ENCODE results near the gene PWWP2A.
"Not testable (repeated sequence)": the region's sequence is repeated elsewhere in the genome, so short reads cannot be mapped to it uniquely, and the experiment has no call there.

The PWWP2A gene

DNA sequence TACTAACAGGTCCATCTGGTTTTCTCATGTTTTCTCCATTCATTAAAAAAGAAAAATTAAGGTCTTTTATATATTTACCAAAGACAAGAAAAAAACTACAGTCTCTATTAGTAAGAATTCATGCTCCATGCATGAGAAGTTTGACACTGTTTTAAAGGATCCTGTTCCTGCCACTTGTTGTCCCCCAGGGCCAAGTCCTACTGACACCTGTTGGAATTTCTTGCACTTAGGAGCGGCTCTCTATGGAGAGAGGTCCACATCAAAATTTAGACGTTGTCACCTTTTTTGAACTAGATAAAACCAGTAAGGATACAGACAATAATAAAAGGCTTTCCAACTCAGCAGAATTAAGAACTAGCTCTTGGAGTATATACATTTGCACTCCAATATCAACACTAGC, 42.3 kb downstream of the PWWP2A start:
- no peak for DNase-seq (ENCODE audit: low spot score)

DNA sequence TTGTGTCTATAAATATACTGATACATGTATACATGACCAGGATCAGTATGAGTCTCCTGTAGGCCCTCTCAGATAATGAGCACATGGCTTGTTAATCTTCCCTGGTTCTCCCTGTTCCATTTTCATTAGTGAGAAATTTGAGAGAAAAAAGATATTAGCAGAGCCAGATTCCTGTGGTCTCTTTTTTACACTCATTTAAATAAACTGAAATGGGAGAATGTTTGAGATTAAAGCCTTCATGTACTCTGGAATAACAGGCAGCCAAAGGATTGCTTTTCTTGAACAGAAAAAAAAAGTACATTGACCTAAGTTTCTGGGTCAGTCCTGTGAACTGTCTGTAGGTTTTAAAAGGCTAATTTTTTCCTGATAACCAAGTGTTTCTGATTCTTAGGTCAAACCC, 44.2 kb downstream of the PWWP2A start:
- no peak for DNase-seq (ENCODE audit: low spot score)

DNA sequence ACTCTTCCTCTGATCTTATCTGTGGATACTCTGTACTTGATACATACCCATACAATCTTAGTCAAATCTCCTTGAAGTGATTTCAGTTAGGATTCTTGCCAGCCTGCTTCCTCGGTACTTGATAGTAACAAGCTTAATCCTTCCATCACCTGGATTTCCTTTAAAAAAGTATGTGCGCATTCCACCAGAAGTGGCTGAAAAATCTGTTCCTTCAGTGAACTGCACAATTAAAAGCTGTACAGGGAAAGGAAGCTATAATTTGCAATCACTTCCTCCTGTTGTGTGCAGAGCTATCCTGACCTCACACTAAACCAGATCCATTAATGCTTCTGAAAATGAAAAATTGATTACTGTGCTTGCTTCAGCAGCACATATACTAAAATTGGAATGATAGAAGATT, 47.3 kb downstream of the PWWP2A start:
- DNase-seq (ENCODE audit: low spot score) = no peak

DNA sequence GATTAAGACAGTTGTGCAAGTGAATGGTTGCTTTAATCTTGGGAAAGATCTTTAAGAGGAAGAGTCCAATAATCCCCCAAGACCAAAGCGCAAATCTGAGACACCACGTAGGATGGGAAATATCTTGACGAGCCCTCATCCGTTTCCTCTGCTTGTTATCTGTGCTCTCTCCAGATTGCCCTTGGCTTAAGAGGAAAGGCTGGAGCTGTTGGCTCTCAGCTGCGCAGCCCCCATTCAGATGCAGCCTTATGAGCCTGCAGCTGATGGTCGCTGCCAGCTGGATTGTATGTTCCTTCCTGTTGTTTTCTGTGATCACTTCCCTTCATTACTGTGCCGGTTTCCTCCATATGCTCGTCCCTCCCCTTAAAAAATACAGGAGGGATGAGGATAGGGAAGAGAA, 47.7 kb downstream of the PWWP2A start:
- no peak for DNase-seq (ENCODE audit: low spot score)

DNA sequence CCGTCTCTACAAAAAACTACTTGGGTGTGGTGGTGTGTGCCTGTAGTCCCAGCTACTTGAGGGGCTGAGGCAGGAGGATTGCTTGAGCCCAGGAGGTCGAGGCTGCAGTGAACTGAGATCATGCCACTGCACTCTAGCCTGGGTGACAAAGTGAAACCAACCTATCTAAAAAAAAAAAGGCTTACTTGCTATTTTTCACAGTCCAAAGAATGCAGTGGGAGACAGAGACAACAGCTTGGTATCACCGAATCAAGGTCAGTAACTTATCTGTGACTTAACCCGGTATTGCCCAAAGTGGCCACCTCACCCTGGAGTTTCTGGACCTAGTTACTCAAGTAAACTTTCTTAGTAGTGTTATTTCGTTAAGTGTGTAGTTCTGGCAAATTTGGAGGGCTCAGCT, 50.1 kb downstream of the PWWP2A start:
- not testable (repeated sequence) for DNase-seq (ENCODE audit: low spot score)

DNA sequence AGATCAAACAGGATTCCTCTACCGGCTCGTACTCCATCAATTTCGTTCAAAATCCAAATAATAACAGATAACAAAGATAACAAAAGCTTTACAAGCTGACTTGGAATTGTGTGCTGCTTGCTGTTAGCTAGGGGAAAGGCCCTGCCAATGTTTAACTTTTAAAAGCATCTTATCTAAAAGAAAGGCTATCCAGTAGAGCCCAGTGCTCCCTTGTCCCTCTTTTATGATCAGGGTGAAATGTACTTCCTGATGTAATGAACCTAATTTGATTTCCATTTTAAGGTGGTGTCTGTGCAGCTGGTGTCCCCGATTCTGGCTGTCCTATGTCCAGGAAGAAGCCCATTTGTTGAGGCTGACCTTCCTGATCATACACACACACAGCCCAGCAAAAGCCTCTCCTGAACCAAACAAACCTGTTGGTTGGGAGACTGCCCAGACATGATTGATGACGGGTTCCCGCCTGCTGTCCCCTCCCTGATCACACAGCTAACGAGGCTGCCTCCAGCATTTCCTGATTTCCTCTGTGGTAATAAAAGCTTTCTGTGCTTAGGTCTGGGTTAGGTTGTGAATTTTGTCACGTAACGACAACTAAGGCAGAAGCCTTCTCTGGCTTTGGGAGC, 54.1 kb downstream of the PWWP2A start:
- no peak for DNase-seq (ENCODE audit: low spot score)

DNA sequence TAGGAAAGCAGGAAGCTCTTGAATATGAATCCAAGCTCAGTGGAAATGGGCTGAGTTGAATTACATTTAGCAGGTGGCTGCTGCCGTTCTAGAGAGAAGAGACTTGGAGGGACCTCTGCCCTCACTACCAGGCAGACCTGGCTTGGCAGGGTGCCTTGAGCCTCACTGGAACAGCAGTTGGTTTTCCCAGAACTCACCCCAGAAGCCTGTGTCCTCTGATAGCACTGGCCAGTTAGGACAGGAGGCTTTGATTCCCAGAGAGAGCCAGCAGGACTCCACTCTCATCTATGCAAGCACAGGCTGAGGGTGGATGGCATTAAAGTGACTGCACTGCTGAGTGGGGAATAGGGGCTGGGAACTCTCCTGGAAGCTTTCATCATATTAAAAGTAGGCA, 54.8 kb downstream of the PWWP2A start:
- no peak for DNase-seq (ENCODE audit: low spot score)

DNA sequence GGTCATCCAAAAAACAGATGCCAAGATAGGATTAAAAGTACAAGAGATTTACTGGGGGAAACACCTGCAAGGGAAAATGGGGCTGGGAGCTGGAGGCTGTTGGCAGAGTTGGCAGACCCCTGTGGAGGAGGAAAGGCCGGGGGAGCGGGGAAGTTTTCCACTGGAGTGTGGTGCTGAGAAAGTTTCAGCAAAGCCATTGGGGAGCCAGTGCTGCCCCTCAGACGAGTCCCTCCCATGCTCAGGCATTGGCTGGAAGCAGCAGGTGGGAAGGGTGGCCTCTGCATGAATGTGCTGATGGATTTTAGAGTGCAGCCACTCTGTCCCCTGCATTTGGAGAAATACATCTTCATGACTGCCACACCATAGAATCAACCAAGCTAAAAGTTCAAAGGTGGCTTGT, 57.5 kb downstream of the PWWP2A start:
- DNase-seq (ENCODE audit: low spot score) = no peak

DNA sequence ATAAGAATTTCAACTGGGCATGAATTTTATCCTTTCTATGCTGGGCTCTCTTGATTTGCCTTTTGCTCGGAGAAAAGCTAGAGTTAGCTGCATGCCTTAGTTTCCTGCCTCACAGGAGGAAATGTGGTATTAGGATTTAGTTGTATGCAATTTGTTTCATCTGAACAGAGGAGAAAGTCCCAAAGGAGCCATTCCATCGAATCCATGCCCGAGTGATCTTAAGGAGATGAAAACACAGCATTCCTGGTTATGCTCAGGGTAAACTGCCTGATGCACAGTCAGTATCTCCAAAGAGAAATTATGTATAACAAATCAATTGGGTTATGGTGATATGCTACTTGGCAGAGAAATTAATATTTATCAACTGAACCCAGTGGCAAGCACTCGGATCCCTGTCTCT, 59.2 kb downstream of the PWWP2A start:
- DNase-seq (ENCODE audit: low spot score) = no peak

DNA sequence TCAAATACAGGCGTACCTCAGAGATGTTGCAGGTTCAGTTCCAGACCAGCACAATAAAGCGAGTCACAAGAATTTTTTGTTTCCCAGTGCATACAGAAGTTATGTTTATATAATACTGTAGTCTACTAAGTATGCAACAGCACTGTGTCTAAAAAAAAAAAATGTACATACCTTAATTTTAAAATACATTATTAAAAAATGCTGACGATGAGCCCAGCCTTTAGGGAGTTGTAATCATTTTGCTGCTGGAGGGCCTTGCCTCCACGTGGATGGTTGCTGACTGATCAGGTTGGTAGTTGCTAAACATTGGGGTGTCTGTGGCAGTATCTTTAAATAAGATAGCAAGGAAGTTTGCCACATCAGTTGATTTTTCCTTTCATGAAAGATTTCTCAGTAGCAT, 62.0 kb downstream of the PWWP2A start:
- DNase-seq (ENCODE audit: low spot score) = no peak

DNA sequence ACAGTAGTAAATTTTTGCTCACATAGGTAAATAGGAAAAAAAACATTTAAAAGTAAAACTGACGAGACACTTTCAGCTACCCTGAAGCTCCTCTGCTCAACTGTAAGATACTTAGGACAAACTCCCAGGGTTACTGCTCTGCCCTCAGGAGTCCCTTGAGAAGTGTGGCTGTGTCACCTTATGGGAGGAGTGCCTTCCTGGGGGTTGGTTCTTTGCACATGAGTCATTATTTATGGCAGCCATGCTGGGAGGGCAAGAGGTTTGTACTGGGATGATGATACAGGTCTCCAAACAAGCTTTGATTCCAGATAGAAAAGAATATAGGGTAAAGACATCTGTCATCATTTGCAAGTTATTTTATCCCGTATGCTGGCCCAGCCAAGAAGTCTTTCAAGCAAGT, 64.4 kb downstream of the PWWP2A start:
- DNase-seq (ENCODE audit: low spot score) = peak; percentile 67

DNA sequence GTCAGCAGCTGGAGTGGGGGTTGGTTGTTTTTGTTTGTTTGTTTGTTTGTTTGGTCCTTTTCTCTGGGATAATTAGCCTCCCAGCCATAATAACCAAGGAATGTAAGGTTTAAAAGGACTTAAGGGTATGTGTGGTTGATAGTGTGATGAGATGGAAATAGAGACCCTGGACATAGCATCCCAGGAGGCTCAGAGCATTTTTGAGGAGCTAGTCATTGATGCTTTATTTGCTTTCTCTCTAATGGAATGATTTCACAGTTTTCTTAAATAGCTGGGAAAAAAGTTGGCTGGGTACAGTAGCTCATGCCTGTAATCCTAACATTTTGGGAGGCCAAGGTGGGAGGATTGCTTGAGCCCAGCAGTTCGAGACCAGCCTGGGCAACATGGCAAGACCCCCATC, 65.2 kb downstream of the PWWP2A start:
- peak; percentile 34 for DNase-seq (ENCODE audit: low spot score)

DNA sequence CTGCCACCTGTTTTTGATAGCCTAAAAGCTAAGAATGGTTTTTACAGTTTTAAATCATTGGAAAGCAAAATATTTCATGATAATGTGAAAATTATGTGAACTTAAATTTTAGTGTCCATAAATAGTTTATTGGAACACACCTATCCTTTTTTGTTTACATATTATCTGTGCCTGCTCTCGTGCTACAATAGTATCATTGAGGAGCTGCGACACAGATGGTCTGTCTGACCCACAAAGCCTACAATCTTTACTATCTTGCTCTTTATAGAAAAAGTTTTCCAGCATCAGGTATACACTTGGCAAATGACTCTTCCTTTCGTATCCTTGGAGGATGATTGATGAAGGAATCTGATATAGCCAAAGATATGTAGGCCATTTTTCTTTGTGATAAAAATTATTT, 70.2 kb downstream of the PWWP2A start:
- DNase-seq (ENCODE audit: low spot score) = no peak

DNA sequence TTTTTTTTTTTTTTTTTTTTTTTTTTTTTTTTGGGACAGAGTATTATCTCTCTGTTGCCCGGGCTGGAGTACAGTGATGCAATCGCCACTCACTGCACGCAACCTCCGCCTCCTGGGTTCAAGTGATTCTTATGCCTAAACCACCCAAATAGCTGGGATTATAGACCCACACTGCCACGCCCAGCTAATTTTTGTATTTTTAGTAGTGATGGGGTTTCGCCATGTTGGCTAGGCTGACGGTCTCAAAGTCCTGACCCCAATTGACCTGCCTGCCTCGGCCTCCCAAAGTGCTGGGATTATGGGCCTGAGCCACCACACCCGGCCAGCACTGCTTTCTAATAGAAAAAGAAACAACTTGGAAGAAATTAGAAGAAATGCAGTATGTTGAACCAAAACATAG, 71.1 kb downstream of the PWWP2A start:
- no peak for DNase-seq (ENCODE audit: low spot score)

DNA sequence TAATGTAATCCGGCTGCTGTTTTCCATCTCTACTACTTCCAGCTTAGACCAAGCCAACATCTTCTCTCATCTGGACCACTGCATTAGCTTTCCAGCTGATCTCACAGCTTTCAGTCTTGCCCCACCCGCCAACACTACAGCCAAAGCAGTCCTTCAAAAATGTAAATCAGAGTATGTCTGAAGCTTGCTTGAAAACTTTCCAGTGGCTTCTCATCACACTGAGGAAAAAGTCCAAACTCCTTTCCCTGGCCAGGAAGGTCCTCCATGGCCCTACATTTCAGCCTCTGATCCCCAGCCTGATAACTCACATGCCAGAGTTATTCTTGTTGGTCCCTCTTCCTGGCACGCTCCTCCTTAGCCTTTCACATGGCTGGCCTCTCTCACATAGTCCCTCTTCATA, 71.8 kb downstream of the PWWP2A start:
- no peak for DNase-seq (ENCODE audit: low spot score)

DNA sequence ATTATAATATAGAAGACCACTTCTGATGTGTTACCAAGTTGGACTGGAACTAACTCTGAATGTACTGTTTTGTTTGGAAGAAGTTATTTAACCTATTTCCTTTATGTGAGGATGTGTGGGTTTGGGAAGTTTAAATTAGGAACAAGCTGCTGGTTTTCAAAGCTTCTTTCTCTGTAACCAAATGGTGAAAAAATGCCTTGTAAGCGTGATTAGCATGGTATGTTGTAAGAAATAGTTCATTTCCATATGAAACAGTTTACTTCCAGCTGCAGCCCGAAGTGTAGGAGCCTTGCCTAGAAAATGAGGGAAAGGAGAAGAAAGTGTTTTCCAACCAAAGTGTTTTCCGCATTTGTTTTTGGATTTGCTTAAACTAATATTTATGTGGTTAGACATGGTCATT, 74.3 kb downstream of the PWWP2A start:
- DNase-seq (ENCODE audit: low spot score) = no peak

DNA sequence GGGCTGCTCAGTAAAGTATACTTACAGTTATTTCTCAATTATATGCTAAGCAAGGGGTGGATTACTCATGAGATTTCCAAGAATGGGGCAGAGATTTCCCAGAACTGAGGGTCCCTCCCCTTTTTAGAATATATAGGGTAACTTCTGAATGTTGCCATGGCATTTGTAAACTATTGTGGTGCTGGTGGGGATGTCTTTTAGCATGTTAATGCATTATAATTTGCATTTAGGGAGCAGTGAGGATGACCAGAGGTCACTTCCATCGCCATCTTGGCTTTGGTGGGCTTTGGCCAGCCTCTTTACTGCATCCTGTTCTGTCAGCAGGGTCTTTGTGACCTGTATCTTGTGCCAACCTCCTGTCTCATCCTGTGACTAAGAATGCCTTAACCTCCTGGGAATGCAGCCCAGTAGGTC, 74.9 kb downstream of the PWWP2A start:
- no peak for DNase-seq (ENCODE audit: low spot score)

DNA sequence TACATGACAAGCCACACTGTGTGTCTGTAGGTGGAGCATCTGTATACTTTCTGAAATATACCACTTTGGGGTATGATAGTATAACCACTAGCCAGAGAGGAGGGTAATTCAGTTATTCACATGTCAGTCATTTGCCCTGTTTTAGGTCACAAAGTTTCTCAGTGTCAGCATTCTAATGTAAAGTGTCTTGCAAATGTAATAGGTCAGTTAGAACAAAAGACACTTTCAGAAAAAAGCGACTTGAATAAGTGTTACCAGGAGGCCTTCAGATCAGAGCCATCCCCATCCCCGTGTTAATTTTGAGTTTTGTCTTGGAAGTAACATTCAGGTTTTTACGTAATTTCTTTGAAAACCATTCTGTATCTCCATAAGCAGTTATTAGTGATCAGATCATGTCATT, 76.6 kb downstream of the PWWP2A start:
- DNase-seq (ENCODE audit: low spot score) = no peak

All from AG08396 (cell line).